GM18517 (cell line): ENCODE results near the gene FHDC1.

Experiments used
- ATAC-seq: cut with Tn5 transposase; IDR thresholded peaks from one replicate; pipeline ENCODE4 v1.9.1; 2021; ENCODE audit warnings: mild to moderate bottlenecking, moderate library complexity; ENCODE audit not compliant: unreplicated experiment

The FHDC1 gene

DNA sequence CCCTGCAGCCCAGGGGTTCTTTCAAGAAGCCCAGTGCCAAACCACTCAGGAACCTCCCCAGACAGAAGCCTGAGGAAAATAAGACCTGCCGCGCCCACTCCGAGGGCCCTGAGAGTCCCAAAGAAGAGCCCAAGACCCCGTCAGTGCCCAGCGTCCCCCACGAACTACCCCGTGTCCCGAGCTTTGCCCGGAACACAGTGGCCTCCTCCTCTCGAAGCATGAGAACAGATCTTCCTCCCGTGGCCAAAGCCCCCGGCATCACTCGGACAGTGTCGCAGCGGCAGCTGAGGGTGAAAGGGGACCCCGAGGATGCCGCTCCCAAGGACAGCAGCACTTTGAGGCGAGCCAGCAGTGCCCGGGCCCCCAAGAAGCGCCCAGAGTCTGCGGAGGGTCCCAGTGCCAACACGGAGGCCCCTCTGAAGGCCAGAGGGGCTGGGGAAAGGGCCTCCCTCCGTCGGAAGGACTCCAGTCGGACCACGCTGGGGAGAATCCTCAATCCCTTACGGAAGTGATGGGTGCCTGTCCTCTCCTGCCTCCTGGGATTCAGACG lies 40.2 kb downstream of the FHDC1 start:
- ATAC-seq: no peak

DNA sequence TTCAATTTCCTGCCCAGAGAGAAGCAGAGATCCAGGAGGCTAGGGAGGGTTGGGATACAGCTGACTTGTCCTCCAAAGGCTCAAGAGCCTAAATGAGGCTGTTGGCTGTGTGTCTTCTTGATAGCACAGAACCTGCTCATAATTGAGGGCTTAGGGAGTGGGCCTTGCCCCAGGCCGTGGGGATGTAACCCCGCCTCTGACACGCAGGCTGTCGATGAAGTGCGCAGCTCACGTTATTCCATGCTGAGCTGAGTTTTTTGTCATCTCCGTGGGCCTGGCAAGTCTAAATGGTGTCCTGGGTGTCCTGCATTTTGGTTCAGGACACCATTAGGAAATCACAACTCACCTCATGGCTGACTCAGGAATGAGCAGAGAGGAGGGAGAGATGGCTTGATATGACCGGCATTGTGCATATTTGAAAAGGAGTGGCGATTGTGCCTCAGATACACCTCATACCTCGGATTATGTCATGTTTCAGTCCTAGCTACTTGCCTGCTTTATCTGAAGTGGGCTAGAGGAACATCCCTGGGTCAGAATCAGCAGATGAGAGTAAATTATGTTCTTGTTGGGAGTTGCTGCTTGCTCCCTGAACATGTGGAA lies 43.7 kb downstream of the FHDC1 start:
- no peak for ATAC-seq

DNA sequence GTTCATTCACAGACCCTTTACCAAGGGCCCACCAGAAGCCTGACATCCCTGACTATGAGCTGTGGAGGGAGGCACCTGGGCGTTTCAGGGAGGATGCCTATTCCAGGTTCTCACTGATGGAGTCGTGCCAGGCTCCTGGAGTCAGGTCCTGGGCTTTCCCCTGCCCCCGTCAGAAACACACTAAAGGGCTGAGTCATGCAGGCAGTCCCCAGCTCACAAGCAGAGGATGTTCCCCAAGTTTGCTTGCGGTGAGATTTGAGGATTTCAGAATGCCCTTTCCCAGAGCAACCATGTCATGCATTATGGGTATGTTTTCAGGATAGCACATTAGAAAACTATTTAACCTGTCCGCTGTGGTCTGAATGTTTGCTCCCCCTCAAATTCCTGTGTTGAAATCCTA lies 45.2 kb downstream of the FHDC1 start:
- ATAC-seq: no peak

DNA sequence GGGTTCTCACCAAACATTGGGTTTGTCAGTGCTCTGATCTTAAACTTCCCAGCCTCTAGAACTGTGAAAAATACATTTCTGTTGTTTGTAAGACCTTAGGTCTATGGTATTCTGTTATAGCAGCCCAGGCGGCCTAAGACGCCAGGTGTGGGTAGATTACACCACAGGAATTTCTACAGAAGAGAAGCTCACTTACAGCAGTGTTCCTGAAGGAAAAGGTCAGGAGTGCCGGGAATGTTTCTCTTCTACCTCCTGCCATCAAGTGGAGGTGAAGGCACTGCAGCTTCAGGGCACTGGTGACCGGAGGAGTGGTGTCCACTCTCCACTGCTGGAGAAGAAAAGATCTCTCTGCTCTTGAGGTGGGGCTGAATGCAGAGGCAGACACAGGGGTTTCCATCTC lies 45.7 kb downstream of the FHDC1 start:
- ATAC-seq: no peak

DNA sequence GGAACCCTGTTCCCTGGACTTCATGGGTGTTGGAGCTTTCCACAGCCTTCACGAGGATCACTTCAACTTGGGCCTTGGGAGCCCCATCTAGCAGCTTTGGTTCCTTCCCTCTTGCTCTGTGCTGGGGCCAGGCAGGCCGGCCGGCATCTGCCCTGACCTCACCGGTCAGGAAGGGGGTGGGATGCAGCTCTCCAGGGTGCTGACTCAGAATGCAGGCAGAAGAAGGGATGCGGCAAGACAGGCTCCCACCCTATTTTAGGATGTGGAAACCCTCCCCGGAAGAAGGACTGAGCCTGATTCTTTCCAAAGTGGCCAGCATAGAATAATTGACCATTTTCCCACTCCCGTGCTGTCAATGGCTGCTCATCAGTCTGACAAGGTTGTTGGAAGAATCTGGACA lies 47.1 kb downstream of the FHDC1 start:
- ATAC-seq: no peak

DNA sequence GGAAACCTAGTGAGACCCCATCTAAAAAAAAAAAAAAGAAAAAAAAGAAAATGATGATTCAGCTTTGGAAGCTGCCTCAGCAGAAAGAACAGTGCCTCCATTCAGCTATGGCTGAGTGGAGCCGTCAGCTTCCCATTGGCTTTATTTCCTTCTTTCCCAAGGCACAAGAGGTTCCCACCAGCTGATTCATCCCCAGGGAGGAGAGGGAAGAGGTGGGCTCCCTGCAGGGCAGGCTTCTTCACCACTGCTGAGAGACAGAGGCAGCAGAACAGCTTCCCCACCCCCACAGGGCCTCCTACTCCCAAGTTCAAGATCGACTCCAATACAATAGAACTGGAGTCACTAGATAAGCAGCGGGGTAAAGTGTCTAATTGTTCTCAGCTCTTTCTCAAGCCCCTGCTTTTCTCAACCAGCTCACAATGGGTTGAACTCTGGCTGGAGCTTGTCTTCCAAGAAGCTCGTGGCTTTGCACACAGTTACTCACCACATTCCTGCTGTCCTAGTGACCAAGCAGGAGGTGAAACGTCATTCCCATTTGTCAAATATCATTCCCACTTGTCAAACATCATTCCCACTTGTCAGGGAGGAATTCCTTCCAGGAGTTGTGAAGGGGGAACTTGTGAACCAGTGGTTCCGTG lies 47.8 kb downstream of the FHDC1 start:
- no peak for ATAC-seq

DNA sequence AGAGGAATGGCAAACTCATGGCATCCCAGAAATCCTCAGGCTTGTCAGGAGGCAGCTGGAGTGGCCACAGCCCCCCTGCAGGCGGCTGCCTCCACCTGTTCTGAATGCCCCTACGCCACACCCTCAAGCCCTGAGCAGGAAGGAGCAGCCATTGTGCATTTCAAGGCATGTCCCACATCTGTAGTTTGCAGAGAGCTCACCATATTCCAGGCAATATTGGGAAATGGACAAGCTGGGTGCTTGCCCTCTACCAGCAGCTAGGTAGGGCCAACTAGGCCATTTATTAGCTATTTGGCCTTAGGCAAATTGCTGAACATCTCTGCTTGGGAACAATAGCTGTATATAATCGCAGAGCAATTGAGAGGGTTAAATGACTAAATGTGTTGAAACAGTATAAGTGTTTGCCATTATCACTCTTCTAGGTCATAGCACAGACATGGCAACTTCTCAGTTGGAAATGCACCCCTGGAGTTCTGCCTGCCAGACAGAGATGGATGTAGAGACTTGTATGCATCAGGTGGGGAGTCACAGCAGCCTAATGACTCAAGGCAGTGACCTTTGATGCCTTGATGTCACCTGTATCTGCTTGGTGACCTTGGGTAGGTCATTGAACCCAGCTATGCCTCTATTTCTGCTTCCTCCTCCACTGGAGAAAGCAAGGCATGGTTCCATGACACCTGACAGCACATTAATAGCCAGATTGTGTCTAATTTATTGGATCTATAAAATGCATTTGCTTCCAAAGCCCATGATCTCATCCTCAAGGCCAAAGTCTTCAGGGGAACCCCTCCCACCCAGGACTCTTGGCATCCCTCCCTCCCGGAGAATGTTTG lies 52.8 kb downstream of the FHDC1 start:
- ATAC-seq: no peak

DNA sequence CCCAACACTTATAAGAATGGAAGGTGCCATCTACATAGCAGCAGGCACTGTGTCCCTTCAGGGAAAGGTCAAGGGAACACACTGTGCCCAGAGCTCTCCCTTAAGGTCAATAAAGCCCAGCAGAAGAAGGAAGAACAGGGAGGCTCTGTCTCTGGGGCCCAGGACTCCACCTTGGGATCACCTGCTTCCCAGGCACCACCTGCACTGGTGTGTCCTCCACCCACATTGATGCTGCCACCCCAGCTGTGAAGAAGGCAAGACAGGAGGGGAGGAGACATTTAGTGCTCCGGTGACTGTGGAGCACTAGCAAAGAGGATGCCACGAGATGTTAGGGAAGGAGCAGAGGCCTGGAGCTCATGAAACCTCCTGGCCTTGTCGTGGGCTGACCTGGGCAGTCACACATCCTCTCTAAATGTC lies 53.4 kb downstream of the FHDC1 start:
- no peak for ATAC-seq

DNA sequence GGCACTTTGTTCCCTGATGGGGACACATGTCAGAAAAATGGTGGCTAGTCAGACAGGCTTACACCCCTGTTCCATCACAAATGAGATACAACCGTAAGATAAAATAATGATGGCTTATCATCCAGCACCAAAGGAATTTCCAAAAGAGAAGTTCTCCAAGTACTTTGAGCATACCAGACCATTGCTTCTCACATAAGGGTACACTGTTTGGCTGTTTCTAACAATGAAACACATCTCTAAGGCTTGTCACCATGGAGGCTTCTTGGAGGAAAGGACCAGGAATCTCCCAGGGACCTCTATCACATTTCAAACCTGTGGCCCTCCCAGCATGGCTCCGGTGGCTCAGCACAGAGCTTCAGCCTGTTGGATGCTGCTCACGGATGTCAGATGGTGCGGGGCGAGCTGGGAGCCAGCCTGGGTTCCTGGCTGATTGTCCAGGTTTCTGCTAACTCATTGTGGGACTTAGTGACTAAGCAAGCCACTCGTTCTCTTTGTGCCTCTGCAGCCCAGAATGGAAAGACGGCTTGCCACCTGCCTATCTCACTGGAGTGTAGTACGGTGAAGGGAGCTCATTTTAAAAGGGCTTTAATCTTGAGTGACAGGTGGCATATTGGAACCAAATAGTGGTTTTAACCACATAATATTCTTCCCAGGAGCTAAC lies 54.5 kb downstream of the FHDC1 start:
- no peak for ATAC-seq

DNA sequence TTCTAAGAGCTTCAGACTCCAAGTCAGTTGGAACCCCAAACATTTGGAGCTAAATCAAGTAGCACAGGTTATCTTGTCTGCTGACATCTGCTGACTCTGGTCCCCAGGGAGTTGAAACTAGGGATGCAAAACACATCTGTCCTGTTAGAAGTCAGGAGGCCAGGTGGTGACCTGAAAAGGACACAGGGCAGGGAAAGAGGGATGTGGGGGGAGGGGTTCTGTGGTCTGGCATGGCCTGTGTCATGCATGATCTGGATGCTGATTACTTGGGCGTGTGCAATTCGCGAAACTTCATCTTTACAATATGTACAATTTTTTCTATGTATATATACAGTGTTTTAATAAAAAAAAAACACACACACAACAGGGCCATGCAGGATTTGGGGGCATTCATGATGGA lies 55.3 kb downstream of the FHDC1 start:
- no peak for ATAC-seq

DNA sequence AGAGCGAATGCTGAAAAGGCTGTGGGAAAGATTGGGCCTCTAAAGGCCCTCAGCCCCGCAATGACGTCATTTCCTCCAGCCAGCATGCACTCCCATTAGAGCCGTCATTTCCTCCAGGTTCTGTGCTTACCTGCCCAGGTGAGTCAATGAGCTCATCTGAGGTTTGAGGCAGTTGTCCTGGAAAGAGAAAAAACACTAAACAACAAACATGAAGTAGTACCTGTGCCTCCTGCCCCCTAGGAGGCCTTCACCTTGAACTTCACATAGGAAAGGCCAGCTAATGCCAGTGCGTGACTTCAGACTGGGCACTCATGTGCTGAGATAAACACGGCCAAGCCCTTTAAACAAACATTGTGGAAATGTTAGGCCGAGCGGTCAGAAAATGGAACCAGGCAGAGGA lies 55.9 kb downstream of the FHDC1 start:
- ATAC-seq: no peak

DNA sequence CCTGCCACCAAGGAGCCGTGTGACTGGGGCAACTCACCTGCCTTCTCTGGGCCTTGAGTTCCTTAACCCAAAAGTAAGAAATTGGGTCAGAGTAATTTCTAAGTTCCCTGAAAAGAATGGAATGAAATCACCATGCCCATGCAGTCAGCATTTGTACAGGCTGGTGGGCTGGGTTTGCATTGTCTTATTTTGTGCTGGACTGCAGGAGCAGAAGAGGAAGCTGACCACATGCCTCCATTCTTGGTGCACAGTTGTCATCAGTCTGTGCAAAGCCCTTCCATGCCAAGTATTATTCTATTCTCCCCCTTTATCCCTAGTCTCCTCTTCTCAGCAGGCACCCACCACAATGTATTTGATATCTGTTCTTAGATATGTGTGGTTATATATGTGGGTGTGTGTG lies 56.3 kb downstream of the FHDC1 start:
- ATAC-seq: no peak

DNA sequence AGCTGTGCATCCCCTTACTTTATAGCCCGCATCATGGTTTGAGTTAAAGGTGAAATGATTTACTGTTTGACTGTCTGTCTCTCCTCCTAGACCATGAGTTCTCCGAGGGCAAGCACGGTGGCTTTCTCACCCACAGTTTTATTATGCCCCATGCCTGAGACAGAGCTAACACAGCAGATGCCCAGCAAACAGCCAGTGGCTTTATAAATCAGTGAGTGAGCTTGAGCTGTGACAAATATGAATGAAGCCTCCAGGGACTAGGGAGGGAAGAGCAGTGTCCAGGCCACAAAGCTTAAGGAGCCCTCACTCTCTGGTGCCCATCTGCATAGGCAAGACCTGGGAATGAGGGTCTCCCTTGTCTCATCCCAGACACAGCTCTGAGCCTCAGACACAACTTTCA lies 57.9 kb downstream of the FHDC1 start:
- ATAC-seq: no peak

DNA sequence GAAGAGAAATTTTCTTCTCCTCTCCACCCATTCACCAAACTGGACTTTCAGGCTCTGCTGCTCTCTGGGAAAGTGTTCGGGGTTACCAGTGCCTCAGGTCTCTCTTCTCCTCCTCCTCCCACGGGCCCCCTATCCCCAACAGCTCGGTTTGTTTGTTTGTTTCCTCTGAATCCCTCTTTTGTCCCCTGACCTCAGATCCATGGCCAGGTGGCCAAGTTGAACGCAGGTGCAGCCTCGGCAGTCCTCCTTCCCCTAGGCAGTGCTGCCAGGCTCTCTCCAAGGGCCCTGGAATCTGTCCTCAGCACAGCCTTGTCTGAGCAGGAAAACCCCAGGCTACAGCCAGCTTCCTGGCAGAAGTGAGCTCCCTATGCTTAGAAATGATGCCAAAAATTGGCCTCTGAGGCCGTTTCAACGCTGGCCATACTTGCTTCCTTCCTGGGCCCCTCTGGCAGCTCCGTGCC lies 60.0 kb downstream of the FHDC1 start:
- no peak for ATAC-seq

DNA sequence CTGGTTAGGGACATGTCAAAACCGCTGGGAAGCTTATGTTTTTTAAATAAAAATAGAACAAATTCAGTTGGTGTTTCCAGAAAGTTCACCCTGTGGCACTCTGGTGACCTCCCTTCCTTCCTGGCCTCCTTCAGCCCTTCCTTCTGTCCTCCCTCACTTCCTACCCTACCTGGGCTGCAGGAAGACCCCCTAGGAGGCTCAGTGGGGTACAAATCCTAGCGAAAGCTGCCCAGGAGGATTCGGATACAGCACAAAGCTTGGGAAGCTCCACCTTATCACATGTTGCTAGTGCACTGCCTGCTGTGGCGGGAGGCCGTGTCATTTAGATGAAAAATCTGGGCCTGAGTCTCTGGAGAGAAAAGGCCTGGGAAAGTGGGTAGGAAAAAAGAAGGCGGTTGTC lies 60.5 kb downstream of the FHDC1 start:
- no peak for ATAC-seq

DNA sequence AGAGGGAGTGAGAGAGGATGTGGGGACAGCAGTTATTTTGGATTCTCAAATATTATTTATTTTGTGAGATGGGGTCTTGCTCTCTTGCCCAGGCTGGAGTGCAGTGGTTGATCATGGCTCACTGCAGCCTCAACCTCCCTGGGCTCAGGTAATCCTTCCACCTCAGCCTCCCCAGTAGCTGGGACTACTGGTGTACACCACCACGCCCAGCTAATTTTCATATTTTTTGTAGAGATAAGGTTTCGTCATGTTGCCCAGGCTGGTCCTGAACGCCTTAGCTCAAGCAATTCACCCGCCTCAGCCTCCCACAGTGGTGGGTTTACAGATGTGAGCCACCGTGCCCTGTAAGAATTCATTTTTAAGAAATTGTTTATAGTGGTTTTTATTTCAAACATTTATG lies 61.2 kb downstream of the FHDC1 start:
- ATAC-seq: no peak

DNA sequence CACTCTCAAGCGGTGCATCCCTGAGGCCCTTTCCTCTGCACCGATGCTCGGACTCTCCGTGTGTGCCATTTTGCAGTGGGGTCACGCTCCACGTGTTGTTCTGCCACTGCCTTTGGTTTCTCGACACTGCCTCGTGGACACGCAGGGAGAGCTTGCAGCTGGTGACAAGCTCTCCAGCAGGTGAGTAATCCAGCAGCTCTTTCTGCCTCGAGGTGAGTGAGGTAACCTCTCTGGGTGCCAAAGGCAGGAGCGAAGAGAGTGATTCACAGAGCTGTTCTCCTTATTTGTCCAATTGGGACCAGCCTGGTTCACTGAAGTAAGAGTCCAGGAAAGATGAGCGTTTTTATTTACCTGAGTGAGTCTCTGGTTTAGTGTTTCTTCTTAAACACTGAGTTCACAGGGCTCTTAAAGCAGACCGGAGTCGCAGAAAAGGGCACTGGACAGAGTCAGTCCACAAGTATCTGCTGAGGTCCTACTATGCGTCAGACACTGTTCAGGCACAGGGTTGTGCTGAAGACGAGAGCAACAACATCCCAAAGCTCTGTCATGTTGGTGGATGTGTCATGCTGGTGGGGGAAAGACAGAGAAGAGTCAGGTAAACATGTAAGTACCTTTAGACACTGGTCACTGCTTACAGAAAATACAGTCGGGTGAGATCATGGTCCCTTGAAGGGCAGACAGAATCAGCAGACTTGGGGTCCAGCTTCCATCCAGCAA lies 61.8 kb downstream of the FHDC1 start:
- ATAC-seq: no peak

DNA sequence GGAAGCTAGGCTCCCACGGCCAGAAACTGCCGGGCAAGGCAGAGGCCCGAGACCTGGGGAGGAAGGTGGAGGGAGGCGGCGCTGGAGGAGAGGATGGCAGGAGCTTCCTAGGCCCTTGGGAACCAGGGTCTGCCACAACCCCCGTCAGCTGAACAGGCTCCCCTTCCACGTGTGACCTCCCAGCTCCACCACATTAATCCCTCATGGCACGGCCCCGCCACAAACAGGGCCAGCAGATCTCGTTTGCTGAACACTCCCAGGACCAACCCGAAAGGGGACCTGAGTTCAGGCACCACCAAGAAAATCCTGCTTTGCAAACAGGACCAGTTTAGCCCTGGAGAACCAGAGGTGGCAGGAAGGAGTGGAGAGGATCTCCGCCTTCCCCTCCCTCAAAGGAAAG lies 62.7 kb downstream of the FHDC1 start:
- no peak for ATAC-seq

DNA sequence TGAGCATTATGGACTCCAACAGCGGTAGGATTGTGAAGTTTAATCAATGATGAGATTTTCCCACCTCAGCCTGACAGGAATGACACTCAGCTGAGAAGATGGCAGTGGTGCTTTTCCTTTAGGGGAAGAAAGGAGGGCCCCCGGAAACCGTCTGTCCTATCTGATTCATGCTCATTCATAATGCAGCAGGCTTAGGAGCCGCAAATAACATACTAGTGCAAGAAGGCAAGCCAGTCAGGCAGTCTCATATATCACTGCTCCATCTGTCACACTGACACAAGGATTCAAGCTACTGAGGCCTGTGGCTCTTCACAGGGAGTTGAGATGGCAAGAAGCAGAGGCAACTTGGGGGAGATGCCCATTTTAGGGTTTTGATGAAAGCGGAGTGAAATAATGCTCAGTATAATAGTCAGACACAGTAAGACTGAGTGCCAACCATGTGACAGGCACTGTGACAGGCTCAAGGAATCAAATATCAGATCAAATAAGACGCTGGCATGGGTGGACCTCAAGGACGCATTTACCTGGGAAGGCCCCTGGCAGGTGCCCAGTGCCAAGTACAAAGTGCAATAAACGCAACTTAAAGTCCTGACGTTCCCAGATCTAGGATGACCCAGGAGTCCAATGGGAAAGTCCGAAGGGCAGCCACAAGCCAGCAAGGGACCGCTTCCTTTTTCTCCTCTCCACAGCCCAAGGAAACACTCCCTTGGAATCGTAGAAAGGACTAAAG lies 63.4 kb downstream of the FHDC1 start:
- no peak for ATAC-seq

DNA sequence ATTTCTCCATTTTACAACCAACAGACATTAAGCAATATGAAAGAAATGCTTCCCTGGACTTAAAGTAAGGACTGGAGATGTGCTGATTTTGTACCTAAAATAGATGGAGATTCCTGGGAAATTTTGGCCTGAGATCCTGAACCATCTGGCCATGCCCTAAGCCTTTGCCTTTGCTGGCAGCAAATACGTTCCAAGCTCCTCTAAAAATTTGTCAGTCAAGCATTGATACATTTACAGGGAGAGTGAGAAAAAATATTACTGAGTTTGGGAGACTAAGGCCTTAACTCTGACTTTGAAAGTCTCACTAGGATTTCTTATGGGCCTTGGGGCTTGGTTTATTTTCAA lies 63.9 kb downstream of the FHDC1 start:
- no peak for ATAC-seq
